GM13976 (cell line): ENCODE data around the gene UBE2E2.

Experiments
- DNase-seq: peaks from one replicate; pipeline ENCODE4 v3.0.0; 2012; ENCODE audit warnings: low spot score
- CTCF ChIP-seq: IDR thresholded peaks from 2 replicates; pipeline ENCODE4 v1.5.1; 2012; ENCODE audit warnings: borderline replicate concordance, mild to moderate bottlenecking; ENCODE audit not compliant: insufficient read depth; ENCODE audit errors: extremely low read depth, missing control alignments, control extremely low read depth
- in situ Hi-C: fragments of 300-500 bp; cut with MboI; formaldehyde crosslinking; loops from one replicate; pipeline ENCODE4 v1.12.0; 2022; ENCODE audit warnings: low sequenced_read_pairs, mixed read lengths, inconsistent platforms; ENCODE audit not compliant: unreplicated experiment

The UBE2E2 gene

GRCh38 chr3:23479026-23479425 is 275.9 kb downstream of the UBE2E2 start:
- no peak for TF ChIP-seq CTCF
- DNase-seq, result no peak
- in situ Hi-C loops, result no loop called here

GRCh38 chr3:23479615-23480328 is 276.6 kb downstream of the UBE2E2 start:
- no peak for TF ChIP-seq CTCF
- DNase-seq, result no peak
- in situ Hi-C loops, result no loop called here

DNA sequence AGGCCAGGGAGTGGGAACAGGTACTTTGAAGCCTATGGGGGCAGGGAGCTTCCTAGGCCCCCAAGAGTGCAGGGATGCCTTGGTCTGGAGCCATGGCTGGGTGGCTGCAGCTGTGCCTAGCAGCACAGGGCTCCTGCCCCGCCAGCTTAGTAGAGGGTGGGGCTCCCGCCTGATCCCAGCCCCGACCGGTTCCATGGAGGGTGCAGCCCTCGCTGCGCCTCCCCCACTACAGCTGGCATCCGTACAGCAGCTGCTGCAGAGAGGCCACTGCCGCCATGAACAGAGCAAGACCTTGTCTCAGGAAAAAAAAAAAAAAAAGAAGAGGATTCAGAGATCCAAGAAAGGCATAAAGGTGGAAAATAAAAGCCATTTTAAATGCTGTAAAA is 277.2 kb downstream of the UBE2E2 start:
- no peak for DNase-seq
- in situ Hi-C loops, result no loop called here
- TF ChIP-seq CTCF, result no peak

- DNase-seq, result no peak
- TF ChIP-seq CTCF, result no peak
Observed at GRCh38 chr3:23481011-23481615, 278.0 kb downstream of the UBE2E2 start.

GRCh38 chr3:23481616-23482278 is 278.6 kb downstream of the UBE2E2 start:
- TF ChIP-seq CTCF, result no peak
- in situ Hi-C loops, result no loop called here
- peak; percentile 23 for DNase-seq

More at GRCh38 chr3:23481011-23481615, 278.0 kb downstream of the UBE2E2 start:
- in situ Hi-C loops, result no loop called here

DNA sequence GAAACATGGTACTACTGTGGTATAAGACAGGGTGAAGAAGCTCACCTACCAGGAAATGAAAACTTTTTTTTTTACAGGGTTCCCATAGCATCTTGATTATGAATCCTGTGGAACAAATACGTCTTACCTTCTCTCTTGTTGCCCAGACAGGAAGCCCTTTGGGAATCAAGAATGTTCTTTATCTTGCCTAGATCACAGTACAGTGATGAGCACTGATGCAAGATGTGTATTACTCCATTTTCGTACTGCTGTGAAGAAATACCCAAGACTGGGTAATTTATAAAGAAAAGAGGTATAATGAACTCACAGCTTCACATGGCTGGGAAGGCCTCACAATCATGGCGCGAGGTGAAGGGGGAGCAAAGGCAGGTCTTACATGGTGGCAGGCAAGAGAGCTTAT is 281.3 kb downstream of the UBE2E2 start:
- in situ Hi-C loops, result no loop called here
- no peak for DNase-seq
- TF ChIP-seq CTCF, result no peak
